Transverse colon (tissue), 3 donors: ENCODE data around the gene LRFN5.

Source experiments
- CTCF ChIP-seq, 5 experiments: fragments of 200-600 bp in 3 of 5; fragments of 450-650 bp in 2 of 5; sonication (generic) in 3 of 5; IDR thresholded peaks; 1 replicate in 2 of 5; 2 replicates in 3 of 5; pipeline ENCODE4 v1.5.1; 2016 to 2017; ENCODE audit warnings: antibody characterized with exemption in 5 of 5, inconsistent platforms in 3 of 5, mild to moderate bottlenecking in 2 of 5, moderate library complexity in 1 of 5
- POLR2A ChIP-seq: fragments of 450-650 bp; IDR thresholded peaks from one replicate; pipeline ENCODE4 v1.6.1; 2016; ENCODE audit warnings: antibody characterized with exemption, mild to moderate bottlenecking, moderate library complexity

GRCh38 chr14:41860586-41860985, 253.9 kb downstream of the LRFN5 start:
- TF ChIP-seq POLR2A (no peak), CTCF (IDR thresholded peaks at IDR 0.05) (no peak)
